ENCODE results near the gene PRRT3. TPM values are rescaled to one million over a fixed set of nuclear protein-coding genes. Genes with fewer than 3 reads are reported as not detected.
A peak's percentile ranks its signal among the peaks of the same experiment; 100 is the strongest.

PRRT3 gene
- total RNA-seq, 1 donor from 2014 or later = 10.4 TPM

DNA sequence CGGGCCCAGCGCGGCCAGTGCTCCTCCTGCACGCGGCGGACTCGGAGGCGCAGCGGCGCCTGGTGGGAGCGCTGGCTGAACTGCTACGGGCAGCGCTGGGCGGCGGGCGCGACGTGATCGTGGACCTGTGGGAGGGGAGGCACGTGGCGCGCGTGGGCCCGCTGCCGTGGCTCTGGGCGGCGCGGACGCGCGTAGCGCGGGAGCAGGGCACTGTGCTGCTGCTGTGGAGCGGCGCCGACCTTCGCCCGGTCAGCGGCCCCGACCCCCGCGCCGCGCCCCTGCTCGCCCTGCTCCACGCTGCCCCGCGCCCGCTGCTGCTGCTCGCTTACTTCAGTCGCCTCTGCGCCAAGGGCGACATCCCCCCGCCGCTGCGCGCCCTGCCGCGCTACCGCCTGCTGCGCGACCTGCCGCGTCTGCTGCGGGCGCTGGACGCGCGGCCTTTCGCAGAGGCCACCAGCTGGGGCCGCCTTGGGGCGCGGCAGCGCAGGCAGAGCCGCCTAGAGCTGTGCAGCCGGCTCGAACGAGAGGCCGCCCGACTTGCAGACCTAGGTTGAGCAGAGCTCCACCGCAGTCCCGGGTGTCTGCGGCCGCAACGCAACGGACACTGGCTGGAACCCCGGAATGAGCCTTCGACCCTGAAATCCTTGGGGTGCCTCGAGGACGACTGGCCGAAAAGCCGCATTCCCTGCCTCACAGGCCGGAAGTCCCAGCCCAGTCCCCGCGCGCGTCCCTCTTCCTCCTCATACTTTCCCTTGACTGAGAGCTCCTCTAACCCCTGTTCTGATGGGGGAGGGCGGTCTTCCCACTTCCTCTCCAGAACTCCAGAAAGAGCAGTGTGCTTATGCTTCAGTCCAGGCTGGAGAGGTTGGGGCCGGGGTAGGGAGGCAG, 36.7 kb downstream of the PRRT3 start:
- peak; percentile 42 for DNase-seq (ENCODE audit: low spot score, unreplicated experiment)
- H3K27ac Mint-ChIP-seq = peak overlapping the region; percentile 37
- H3K27me3 Mint-ChIP-seq = no peaks in the 10 kb centered on the region
- peaks cover 14% of the 10 kb centered on the region for H3K4me1 Mint-ChIP-seq (ENCODE audit: low read depth)
- H3K9me3 Mint-ChIP-seq (ENCODE audit: low read depth) = no peaks in the 10 kb centered on the region
- peak overlapping the region; percentile 71 for H3K4me3 Mint-ChIP-seq (ENCODE audit: low read depth)
- TF ChIP-seq, protein P1, sequence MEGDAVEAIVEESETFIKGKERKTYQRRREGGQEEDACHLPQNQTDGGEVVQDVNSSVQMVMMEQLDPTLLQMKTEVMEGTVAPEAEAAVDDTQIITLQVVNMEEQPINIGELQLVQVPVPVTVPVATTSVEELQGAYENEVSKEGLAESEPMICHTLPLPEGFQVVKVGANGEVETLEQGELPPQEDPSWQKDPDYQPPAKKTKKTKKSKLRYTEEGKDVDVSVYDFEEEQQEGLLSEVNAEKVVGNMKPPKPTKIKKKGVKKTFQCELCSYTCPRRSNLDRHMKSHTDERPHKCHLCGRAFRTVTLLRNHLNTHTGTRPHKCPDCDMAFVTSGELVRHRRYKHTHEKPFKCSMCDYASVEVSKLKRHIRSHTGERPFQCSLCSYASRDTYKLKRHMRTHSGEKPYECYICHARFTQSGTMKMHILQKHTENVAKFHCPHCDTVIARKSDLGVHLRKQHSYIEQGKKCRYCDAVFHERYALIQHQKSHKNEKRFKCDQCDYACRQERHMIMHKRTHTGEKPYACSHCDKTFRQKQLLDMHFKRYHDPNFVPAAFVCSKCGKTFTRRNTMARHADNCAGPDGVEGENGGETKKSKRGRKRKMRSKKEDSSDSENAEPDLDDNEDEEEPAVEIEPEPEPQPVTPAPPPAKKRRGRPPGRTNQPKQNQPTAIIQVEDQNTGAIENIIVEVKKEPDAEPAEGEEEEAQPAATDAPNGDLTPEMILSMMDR (IDR thresholded peaks at IDR 0.05; ENCODE audit: unreplicated experiment) = peak; percentile 32
- no peaks in the 10 kb centered on the region for H3K36me3 Mint-ChIP-seq (ENCODE audit: insufficient read depth)

DNA sequence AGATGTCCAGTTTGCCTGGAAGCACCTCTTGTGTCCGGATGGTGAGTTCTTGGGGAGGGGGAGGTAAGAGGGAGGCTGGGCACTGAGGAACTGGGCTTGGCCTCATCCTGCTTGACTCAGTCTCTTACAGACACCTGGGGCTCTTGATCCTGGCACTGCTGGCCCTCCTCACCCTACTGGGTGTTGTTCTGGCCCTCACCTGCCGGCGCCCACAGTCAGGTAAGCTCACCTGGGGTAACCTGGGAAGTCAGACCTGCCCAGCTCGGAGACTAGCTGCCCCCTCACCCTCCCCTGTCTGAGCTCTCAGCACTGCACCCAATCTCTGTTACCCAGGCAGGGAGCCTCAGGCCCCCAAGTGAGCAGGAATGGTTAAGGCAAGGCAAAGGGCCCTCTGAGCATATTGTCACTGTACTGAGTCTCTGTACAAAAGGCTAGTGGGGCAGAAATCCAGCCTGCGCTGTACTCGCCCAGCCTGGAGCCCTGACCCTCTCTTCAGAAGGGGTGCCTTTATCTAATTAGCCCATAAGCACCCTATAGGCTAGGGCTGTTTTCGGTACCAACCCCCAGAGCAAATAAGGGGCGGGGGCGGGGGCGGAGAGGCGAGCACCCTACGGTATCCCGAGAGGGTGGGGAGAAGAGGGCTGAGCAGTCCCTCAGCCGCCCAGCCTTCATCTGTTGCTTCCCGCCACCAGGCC, 37.5 kb downstream of the PRRT3 start:
- TF ChIP-seq, protein P1 (IDR thresholded peaks at IDR 0.05; ENCODE audit: unreplicated experiment) = no peak
- Mint-ChIP-seq H3K4me3 (ENCODE audit: low read depth) (peak overlapping the region; percentile 37), H3K9me3 (ENCODE audit: low read depth) (no peaks in the 10 kb centered on the region), H3K27ac (no peak overlapping the region), H3K36me3 (ENCODE audit: insufficient read depth) (no peaks in the 10 kb centered on the region), H3K27me3 (no peaks in the 10 kb centered on the region), H3K4me1 (ENCODE audit: low read depth) (peaks cover 16% of the 10 kb centered on the region)
- DNase-seq (ENCODE audit: low spot score, unreplicated experiment) = no peak

DNA sequence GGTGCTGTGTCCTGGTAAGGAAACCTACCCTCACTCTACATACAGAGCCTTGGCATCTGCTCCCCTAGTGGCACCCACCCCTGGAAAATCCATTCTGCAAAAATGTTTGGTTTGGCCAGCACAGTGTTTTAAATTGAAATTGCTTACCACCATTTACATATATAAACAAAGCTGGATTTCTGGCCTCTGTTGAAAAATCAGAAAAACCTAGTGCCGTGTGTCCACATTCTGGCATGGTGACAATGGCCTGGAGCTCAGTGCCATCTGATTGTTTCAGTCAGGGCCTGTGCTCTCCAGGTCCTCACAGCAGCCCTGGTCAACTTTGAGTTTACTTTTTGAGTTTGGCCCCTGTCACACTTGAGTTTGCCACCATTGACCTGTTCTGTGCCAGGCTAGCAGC, 38.2 kb downstream of the PRRT3 start:
- no peak for DNase-seq (ENCODE audit: low spot score, unreplicated experiment)
- Mint-ChIP-seq H3K4me1 (ENCODE audit: low read depth) (peaks cover 16% of the 10 kb centered on the region), H3K27ac (no peak overlapping the region)

DNA sequence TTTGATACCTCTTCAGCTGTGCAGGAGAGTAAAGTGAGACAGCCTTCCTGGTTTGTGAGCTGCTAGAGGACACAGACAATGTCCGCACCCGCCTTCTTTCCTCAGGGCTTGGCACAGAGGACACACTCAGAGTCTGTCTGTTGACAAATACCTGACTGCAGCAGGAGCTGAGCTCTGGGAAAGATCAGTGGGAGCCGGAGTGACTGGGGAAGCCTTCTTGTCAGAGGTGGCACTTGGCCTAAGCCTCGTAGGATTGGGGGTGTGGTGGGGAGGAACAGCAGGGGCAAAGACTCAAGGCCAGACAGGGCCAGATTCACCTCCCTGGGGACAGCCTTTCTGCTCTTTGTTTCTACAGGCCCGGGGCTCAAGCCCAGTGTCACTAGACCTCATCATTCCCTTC, 38.6 kb downstream of the PRRT3 start:
- H3K4me1 Mint-ChIP-seq (ENCODE audit: low read depth) = peaks cover 16% of the 10 kb centered on the region
- no peak overlapping the region for H3K4me3 Mint-ChIP-seq (ENCODE audit: low read depth)
- no peaks in the 10 kb centered on the region for H3K27me3 Mint-ChIP-seq
- H3K27ac Mint-ChIP-seq = no peak overlapping the region
- DNase-seq (ENCODE audit: low spot score, unreplicated experiment) = no peak
- TF ChIP-seq, protein P1 (IDR thresholded peaks at IDR 0.05; ENCODE audit: unreplicated experiment) = no peak
- no peaks in the 10 kb centered on the region for H3K9me3 Mint-ChIP-seq (ENCODE audit: low read depth)
- H3K36me3 Mint-ChIP-seq (ENCODE audit: insufficient read depth) = no peaks in the 10 kb centered on the region

More for the DNA sequence above, 38.2 kb downstream of the PRRT3 start:
- TF ChIP-seq, protein P1 (IDR thresholded peaks at IDR 0.05; ENCODE audit: unreplicated experiment) = no peak
- H3K27me3 Mint-ChIP-seq = no peaks in the 10 kb centered on the region
- H3K4me3 Mint-ChIP-seq (ENCODE audit: low read depth) = no peak overlapping the region
- no peaks in the 10 kb centered on the region for H3K36me3 Mint-ChIP-seq (ENCODE audit: insufficient read depth)
- H3K9me3 Mint-ChIP-seq (ENCODE audit: low read depth) = no peaks in the 10 kb centered on the region

DNA sequence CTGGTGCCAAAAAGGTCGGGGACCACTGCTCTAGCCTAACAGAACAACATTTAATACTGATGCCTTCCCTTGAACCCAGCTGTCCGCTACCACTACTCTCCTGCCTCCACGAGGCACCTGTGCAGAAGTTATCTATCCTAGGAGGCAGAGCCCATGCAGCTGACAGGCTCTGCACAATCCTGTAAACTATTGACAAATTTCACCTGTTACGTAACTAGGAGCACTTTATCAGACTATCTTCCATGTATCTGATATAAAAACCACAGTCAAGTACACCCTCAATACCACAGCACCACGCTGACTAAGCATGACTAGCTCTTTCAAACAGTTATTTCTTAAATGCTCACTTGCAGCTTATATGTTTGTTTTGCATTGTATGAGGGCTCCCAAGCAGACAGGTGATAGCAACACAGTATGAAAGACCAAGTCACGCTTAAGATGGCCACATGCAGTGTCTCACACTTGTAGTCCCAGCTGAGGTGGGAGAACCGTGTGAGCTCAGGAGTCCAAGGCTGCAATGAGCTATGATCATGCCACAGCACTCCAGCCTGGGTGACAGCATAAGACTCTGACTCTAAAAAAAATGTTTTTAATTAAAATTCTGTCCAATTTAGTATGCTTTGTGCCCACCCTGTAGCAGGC, 39.8 kb downstream of the PRRT3 start:
- TF ChIP-seq, protein P1 (IDR thresholded peaks at IDR 0.05; ENCODE audit: unreplicated experiment) = no peak
- Mint-ChIP-seq H3K4me3 (ENCODE audit: low read depth) (no peak overlapping the region), H3K4me1 (ENCODE audit: low read depth) (peaks cover 14% of the 10 kb centered on the region), H3K27ac (no peak overlapping the region), H3K9me3 (ENCODE audit: low read depth) (no peaks in the 10 kb centered on the region), H3K36me3 (ENCODE audit: insufficient read depth) (no peaks in the 10 kb centered on the region), H3K27me3 (no peaks in the 10 kb centered on the region)
- DNase-seq (ENCODE audit: low spot score, unreplicated experiment) = no peak

Measured in progenitor cell of endocrine pancreas (in vitro differentiated cells).